ENCODE results near the gene ARHGEF33. TPM values are rescaled to one million over a fixed set of nuclear protein-coding genes. Genes with fewer than 3 reads are reported as not detected.

Gene ARHGEF33
- total RNA-seq, 1 donor from 2014 or later, result 1.5 TPM

DNA sequence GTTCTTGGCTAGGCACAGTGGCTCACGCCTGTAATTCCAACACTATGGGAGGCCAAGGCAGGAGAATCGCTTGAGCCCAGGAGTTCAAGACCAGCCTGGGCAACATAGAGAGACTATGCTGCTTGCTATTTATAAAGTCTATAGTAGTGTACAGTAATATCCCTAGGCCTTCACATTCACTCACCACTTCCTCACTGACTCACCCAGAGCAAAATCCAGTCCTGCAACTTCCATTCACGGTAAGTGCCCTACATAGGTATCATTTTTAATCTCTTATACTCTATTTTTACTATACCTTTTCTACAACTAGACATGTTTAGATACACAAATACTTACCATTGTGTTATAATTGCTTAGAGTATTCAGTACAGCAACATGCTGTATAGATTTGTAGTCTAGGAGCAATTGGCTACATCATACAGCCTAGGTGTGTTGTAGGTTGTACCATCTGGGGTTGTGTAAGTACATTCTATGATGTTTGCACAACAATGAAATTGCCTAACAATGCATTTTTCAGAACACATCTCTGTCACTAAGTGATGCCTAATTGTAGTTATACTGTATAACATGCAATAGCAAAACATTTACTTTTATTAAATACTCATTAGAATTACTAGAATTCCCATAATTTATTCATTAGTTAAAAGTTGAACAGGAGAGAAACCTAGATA lies 22.8 kb upstream of the ARHGEF33 start:
- no peak for DNase-seq
- intact Hi-C loops (cut with DNase I), result no loop called here
- Histone ChIP-seq H3K4me3 (no peak overlapping the region), H3K9me3 (no peaks in the 10 kb centered on the region), H3K4me1 (no peaks in the 10 kb centered on the region), H3K27me3 (ENCODE audit: low read depth) (no peaks in the 10 kb centered on the region), H3K36me3 (peaks cover 30% of the 10 kb centered on the region), H3K27ac (no peak overlapping the region)
- TF ChIP-seq, protein P1, sequence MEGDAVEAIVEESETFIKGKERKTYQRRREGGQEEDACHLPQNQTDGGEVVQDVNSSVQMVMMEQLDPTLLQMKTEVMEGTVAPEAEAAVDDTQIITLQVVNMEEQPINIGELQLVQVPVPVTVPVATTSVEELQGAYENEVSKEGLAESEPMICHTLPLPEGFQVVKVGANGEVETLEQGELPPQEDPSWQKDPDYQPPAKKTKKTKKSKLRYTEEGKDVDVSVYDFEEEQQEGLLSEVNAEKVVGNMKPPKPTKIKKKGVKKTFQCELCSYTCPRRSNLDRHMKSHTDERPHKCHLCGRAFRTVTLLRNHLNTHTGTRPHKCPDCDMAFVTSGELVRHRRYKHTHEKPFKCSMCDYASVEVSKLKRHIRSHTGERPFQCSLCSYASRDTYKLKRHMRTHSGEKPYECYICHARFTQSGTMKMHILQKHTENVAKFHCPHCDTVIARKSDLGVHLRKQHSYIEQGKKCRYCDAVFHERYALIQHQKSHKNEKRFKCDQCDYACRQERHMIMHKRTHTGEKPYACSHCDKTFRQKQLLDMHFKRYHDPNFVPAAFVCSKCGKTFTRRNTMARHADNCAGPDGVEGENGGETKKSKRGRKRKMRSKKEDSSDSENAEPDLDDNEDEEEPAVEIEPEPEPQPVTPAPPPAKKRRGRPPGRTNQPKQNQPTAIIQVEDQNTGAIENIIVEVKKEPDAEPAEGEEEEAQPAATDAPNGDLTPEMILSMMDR (IDR thresholded peaks at IDR 0.05), result no peak
- ATAC-seq, result no peak

DNA sequence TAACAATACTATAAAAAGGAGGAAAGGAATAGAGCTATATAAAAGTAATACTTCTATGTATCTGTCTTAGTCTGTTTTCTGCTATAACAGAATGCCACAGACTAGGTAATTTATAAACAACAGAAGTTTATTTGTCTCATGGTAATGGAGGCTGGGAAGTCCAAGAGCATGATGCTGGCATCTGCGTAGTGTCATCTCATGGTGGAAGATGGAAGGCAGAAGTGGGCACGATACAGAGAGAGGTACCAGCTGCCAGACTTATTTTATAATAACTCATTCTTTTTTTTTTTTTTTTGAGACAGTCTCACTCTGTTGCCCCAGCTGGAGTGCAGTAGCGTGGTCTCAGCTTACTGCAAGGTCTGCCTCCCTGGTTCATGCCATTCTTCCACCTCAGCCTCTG lies 18.2 kb upstream of the ARHGEF33 start:
- TF ChIP-seq, protein P1 (IDR thresholded peaks at IDR 0.05), result no peak
- Histone ChIP-seq H3K9me3 (no peaks in the 10 kb centered on the region), H3K4me1 (peaks cover 12% of the 10 kb centered on the region), H3K4me3 (no peak overlapping the region), H3K27ac (no peak overlapping the region), H3K36me3 (peaks cover 11% of the 10 kb centered on the region), H3K27me3 (ENCODE audit: low read depth) (no peaks in the 10 kb centered on the region)
- intact Hi-C loops (cut with DNase I), result no loop called here
- DNase-seq (no peak), ATAC-seq (no peak)

DNA sequence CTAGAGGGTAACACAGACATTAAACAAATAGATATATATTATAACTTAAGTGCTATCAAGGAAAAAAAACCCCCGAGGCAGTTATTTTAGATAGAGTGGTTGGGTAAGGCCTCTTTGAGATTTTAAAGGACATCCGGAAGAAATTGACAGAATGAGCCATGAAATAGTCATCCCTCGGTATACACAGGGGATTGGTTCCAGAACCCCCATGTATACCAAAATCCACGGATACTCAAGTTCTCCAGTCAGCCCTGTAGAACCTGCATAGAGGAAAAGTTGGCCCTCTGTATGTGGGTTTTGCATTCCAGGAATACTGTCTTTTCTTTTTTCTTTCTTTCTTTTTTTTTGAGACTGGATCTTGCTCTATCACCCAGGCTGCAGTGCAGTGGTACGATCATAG lies 15.9 kb upstream of the ARHGEF33 start:
- Histone ChIP-seq H3K9me3 (no peaks in the 10 kb centered on the region), H3K27ac (no peak overlapping the region), H3K27me3 (ENCODE audit: low read depth) (no peaks in the 10 kb centered on the region), H3K36me3 (no peaks in the 10 kb centered on the region), H3K4me1 (peaks cover 17% of the 10 kb centered on the region), H3K4me3 (no peak overlapping the region)
- DNase-seq (no peak), ATAC-seq (no peak)
- TF ChIP-seq, protein P1 (IDR thresholded peaks at IDR 0.05), result no peak
- intact Hi-C loops (cut with DNase I), result no loop called here

- Histone ChIP-seq H3K4me3 (peak overlapping the region; percentile 91), H3K4me1 (peaks cover 17% of the 10 kb centered on the region), H3K36me3 (no peaks in the 10 kb centered on the region), H3K27me3 (ENCODE audit: low read depth) (no peaks in the 10 kb centered on the region), H3K9me3 (no peaks in the 10 kb centered on the region), H3K27ac (peak overlapping the region; percentile 78)
- TF ChIP-seq, protein P1 (IDR thresholded peaks at IDR 0.05), result no peak
- ATAC-seq (no peak), DNase-seq (no peak)
- intact Hi-C loops (cut with DNase I), result no loop called here
Observed at GRCh38 chr2:38875227-38875575, 14.5 kb upstream of the ARHGEF33 start.

GRCh38 chr2:38875576-38876367 lies 13.9 kb upstream of the ARHGEF33 start, which contains the start of the genes DHX57 and MORN2:
Gene DHX57 (minus strand): TSS chr2:38875934. CDS start chr2:38868405, 7,529 bp downstream.
Gene MORN2 (plus strand): TSS chr2:38875976.
- Histone ChIP-seq H3K27me3 (ENCODE audit: low read depth) (no peaks in the 10 kb centered on the region), H3K9me3 (no peaks in the 10 kb centered on the region), H3K4me1 (peaks cover 17% of the 10 kb centered on the region), H3K4me3 (peak within 1 kb of the TSS; percentile 91), H3K36me3 (peaks cover 3% of the 10 kb centered on the region), H3K27ac (peak within 1 kb of the TSS; percentile 78)
- peak; percentile 99 to 100 for ATAC-seq
- TF ChIP-seq, protein P1 (IDR thresholded peaks at IDR 0.05), result no peak
- intact Hi-C loops (cut with DNase I), result no loop called here
- DNase-seq, result peak; percentile 94

Data from lower lobe of right lung (tissue), 2 donors.